Measurements from ENCODE around the gene ZCCHC18. TPM values are rescaled to one million over a fixed set of nuclear protein-coding genes. Genes with fewer than 3 reads are reported as not detected.

The ZCCHC18 gene
- total RNA-seq, 2 donors from 2014 or later = 4.0 to 4.9 TPM

DNA sequence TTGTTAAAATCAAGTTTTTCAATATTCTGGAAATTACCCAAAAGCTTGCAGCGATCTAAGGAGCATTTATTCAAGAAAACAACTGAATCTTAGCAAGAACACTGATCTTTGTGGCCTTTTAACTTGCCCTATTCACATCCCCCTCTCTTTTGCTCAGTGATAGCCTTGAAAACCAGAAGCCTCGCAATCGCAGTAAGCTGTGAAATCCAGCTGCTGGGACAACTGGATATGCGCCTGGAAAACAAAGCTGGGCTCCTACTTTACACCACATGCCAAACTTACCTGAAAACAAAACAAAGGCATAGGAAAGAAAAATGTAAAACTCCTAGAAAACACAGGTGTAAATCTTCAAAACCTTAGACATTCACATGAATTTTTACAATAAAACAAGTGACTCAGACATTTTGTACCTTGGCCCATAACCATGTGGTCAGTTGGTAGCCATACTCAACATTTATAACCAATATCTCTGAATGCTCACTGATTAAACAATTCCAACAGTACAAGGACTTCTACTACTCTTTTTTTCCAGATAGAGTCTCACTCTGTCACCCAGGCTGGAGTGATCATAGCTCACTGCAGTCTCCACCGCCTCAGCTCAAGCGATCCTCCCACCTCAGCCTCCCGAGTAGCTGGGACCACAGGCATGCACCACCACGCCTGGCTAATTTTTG, 28.9 kb downstream of the ZCCHC18 start:
- no peaks in the 10 kb centered on the region for H3K9me3 ChIP-seq (ENCODE audit: control insufficient read depth, low read length, poor library complexity, severe bottlenecking)
- H3K4me3 Mint-ChIP-seq = no peak overlapping the region
- H3K27ac Mint-ChIP-seq = no peak overlapping the region
- DNase-seq = no peak
- H3K27me3 Mint-ChIP-seq = no peaks in the 10 kb centered on the region
- peaks cover 2% of the 10 kb centered on the region for H3K36me3 Mint-ChIP-seq (ENCODE audit: low read depth)
- no peak for ATAC-seq
- peaks cover 16% of the 10 kb centered on the region for H3K4me1 Mint-ChIP-seq

- H3K9me3 ChIP-seq (ENCODE audit: control insufficient read depth, low read length, poor library complexity, severe bottlenecking) = no peaks in the 10 kb centered on the region
- Mint-ChIP-seq H3K27ac (no peak overlapping the region), H3K27me3 (no peaks in the 10 kb centered on the region), H3K4me3 (no peak overlapping the region), H3K4me1 (peaks cover 4% of the 10 kb centered on the region), H3K36me3 (ENCODE audit: low read depth) (no peaks in the 10 kb centered on the region)
- DNase-seq (no peak), ATAC-seq (no peak)
These were observed 38.7 kb downstream of the ZCCHC18 start for GRCh38 chrX:104151037-104151436.

GRCh38 chrX:104156630-104157529, 44.6 kb downstream of the ZCCHC18 start, which contains the start of gene SLC25A53:
Gene SLC25A53 (minus strand): TSS chrX:104157009. CDS start chrX:104105257, 51,752 bp downstream.
- Mint-ChIP-seq H3K4me1 (peaks cover 9% of the 10 kb centered on the region), H3K4me3 (peak within 1 kb of the TSS; percentile 98), H3K36me3 (ENCODE audit: low read depth) (no peaks in the 10 kb centered on the region), H3K27me3 (no peaks in the 10 kb centered on the region), H3K27ac (peak within 1 kb of the TSS; percentile 99)
- ATAC-seq = peak; percentile 85
- no peaks in the 10 kb centered on the region for H3K9me3 ChIP-seq (ENCODE audit: control insufficient read depth, low read length, poor library complexity, severe bottlenecking)
- DNase-seq = peak; percentile 54 to 63 (median 55)

Other genes starting within 250 kb of the ZCCHC18 start
- 1 to 10 TPM; 7.2 TPM for gene TMSB15B, start 149.9 kb upstream of the ZCCHC18 start, total RNA-seq
- not detected for gene H2BW1, start 98.8 kb upstream of the ZCCHC18 start, total RNA-seq
- gene H2BW2, start 72.6 kb upstream of the ZCCHC18 start, total RNA-seq = not detected
- gene TMSB15C, start 36.3 kb upstream of the ZCCHC18 start, total RNA-seq = 1 to 10 TPM; 1.6 to 3.1 TPM
- gene SLC25A53, start 44.5 kb downstream of the ZCCHC18 start, total RNA-seq = 1 to 10 TPM; 7.9 to 9.6 TPM
- 10 to 100 TPM; 14.1 to 15.0 TPM for gene FAM199X, start 53.9 kb downstream of the ZCCHC18 start, total RNA-seq
- not detected for gene ESX1, start 142.4 kb downstream of the ZCCHC18 start, total RNA-seq